ENCODE results near the gene CTSD. TPM values are rescaled to one million over a fixed set of nuclear protein-coding genes. Genes with fewer than 3 reads are reported as not detected.

Gene CTSD
- total RNA-seq, 2 experiments from 2014 or later, result 104 TPM

GRCh38 chr11:1784761-1785650, 21.3 kb upstream of the CTSD start:
- ChIA-PET CTCF (interaction anchor here (0.6 to 2.7 kb wide), 3 partner anchors 92 to 593 kb away, joined by 3 to 11 read pairs (median 3); no protein-coding TSS in a partner anchor), POLR2A (no interaction called here)

- ChIA-PET POLR2A (no interaction called here), CTCF (interaction anchor here (1.4 to 2.7 kb wide), 2 partner anchors 49 to 91 kb away, joined by 7 to 11 read pairs; no protein-coding TSS in a partner anchor)
Measured at GRCh38 chr11:1783725-1784529, 20.2 kb upstream of the CTSD start.

- ChIA-PET CTCF (interaction anchor here (1.4 to 2.7 kb wide), 2 partner anchors 50 to 90 kb away, joined by 7 to 11 read pairs; no protein-coding TSS in a partner anchor), POLR2A (no interaction called here)
Measured at GRCh38 chr11:1782831-1783724, 19.4 kb upstream of the CTSD start.

GRCh38 chr11:1782031-1782590, 18.4 kb upstream of the CTSD start:
- ChIA-PET CTCF (interaction anchor here (2.7 kb wide), 1 partner anchor 89 kb away, joined by 11 read pairs; no protein-coding TSS in a partner anchor), POLR2A (no interaction called here)

GRCh38 chr11:1781593-1781975, 17.9 kb upstream of the CTSD start:
- POLR2A ChIA-PET, result no interaction called here
- CTCF ChIA-PET, result no interaction called here

- POLR2A ChIA-PET, result no interaction called here
- CTCF ChIA-PET, result no interaction called here
Measured at GRCh38 chr11:1780700-1781592, 17.2 kb upstream of the CTSD start.

GRCh38 chr11:1779806-1780699, 16.3 kb upstream of the CTSD start:
- POLR2A ChIA-PET, result no interaction called here
- CTCF ChIA-PET, result no interaction called here

- POLR2A ChIA-PET, result no interaction called here
- CTCF ChIA-PET, result no interaction called here
Measured at GRCh38 chr11:1779034-1779805, 15.5 kb upstream of the CTSD start.

GRCh38 chr11:1778141-1778911, 14.6 kb upstream of the CTSD start:
- POLR2A ChIA-PET, result no interaction called here
- CTCF ChIA-PET, result no interaction called here

- POLR2A ChIA-PET, result no interaction called here
- CTCF ChIA-PET, result interaction anchor here (0.8 kb wide), 1 partner anchor 13 kb away, joined by 3 read pairs; no protein-coding TSS in a partner anchor
Measured at GRCh38 chr11:1777737-1778136, 14.0 kb upstream of the CTSD start.

GRCh38 chr11:1776944-1777715, 13.4 kb upstream of the CTSD start:
- ChIA-PET POLR2A (no interaction called here), CTCF (interaction anchor here (0.8 kb wide), 1 partner anchor 12 kb away, joined by 3 read pairs; no protein-coding TSS in a partner anchor)

- ChIA-PET POLR2A (no interaction called here), CTCF (no interaction called here)
Measured at GRCh38 chr11:1776331-1776851, 12.7 kb upstream of the CTSD start.

- CTCF ChIA-PET, result interaction anchor here (2.5 kb wide), 1 partner anchor 81 kb away, joined by 14 read pairs; no protein-coding TSS in a partner anchor
- POLR2A ChIA-PET, result no interaction called here
Measured at GRCh38 chr11:1774886-1775285, 11.2 kb upstream of the CTSD start.

- POLR2A ChIA-PET, result interaction anchor here (0.6 to 1.8 kb wide), 2 partner anchors 16 to 1147 kb away, joined by 4 to 5 read pairs; no protein-coding TSS in a partner anchor
- CTCF ChIA-PET, result interaction anchor here (1.8 to 2.5 kb wide), 2 partner anchors 59 to 80 kb away, joined by 11 to 14 read pairs; no protein-coding TSS in a partner anchor
Measured at GRCh38 chr11:1773994-1774550, 10.3 kb upstream of the CTSD start.
